K562 (cell line): ENCODE data around the gene PRKAR2B. TPM values are rescaled to one million over a fixed set of nuclear protein-coding genes. Genes with fewer than 3 reads are reported as not detected.

Source experiments
- CEBPB ChIP-seq: fragments of 450-650 bp; IDR thresholded peaks from 2 replicates; pipeline ENCODE4 v1.6.1; 2016; ENCODE audit warnings: missing genetic modification characterization, missing compliant biosample characterization
- ETV5 ChIP-seq: sonication (generic); formaldehyde crosslinking; IDR thresholded peaks from 2 replicates; pipeline ENCODE4 v1.4.0; 2020; ENCODE audit warnings: low read depth, mild to moderate bottlenecking, missing genetic modification reagents
- FOXK1 ChIP-seq: sonication (generic); formaldehyde crosslinking; IDR thresholded peaks from 2 replicates; pipeline ENCODE4 v1.8.0; 2022; ENCODE audit warnings: missing genetic modification reagents, mild to moderate bottlenecking, borderline replicate concordance
- GABPB1 ChIP-seq: sonication (generic); formaldehyde crosslinking; IDR thresholded peaks from 2 replicates; pipeline ENCODE4 v1.8.0; 2022; ENCODE audit warnings: mild to moderate bottlenecking, missing genetic modification reagents
- NBN ChIP-seq: fragments of 450-650 bp; IDR thresholded peaks from 2 replicates; pipeline ENCODE4 v1.6.1; 2016; ENCODE audit warnings: low read depth, mild to moderate bottlenecking
- PKNOX1 ChIP-seq: fragments of 450-650 bp; IDR thresholded peaks from 2 replicates; pipeline ENCODE4 v1.6.1; 2016
- SAP30 ChIP-seq: fragments of 200-600 bp; sonication (generic); IDR thresholded peaks from 2 replicates; pipeline ENCODE4 v1.6.1; 2012; ENCODE audit warnings: borderline replicate concordance, low read depth, mild to moderate bottlenecking, moderate library complexity, low read length, control low read depth, inconsistent platforms; ENCODE audit not compliant: insufficient read depth, poor library complexity, severe bottlenecking
- SIN3B ChIP-seq: fragments of 450-650 bp; IDR thresholded peaks from 2 replicates; pipeline ENCODE4 v1.6.1; 2017; ENCODE audit warnings: low read depth, mild to moderate bottlenecking, moderate library complexity
- SNIP1 ChIP-seq: fragments of 450-650 bp; IDR thresholded peaks from 2 replicates; pipeline ENCODE4 v1.7.1; 2017; ENCODE audit warnings: low read depth, mild to moderate bottlenecking
- SOX6 ChIP-seq: fragments of 450-650 bp; IDR thresholded peaks from 2 replicates; pipeline ENCODE4 v1.6.1; 2014; ENCODE audit warnings: mild to moderate bottlenecking
- TOE1 ChIP-seq, 2 experiments: fragments of 450-650 bp in 1 of 2; sonication (generic) in 1 of 2; formaldehyde crosslinking in 1 of 2; IDR thresholded peaks; 2 replicates each; pipeline versions ENCODE4 v1.7.1 to v1.8.0; 2016 to 2022; ENCODE audit warnings: borderline replicate concordance in 2 of 2, mild to moderate bottlenecking in 2 of 2, antibody characterized with exemption in 1 of 2, inconsistent platforms in 1 of 2, low read depth in 1 of 2, missing genetic modification reagents in 1 of 2, moderate library complexity in 1 of 2
- ZNF174 ChIP-seq: fragments of 250-450 bp; sonication (Bioruptor Pico); IDR thresholded peaks from 2 replicates; pipeline ENCODE4 v1.4.0; 2020; ENCODE audit warnings: mild to moderate bottlenecking
- ZNF347 ChIP-seq: fragments of 450-650 bp; formaldehyde crosslinking; IDR thresholded peaks from 2 replicates; pipeline ENCODE4 v1.4.0; 2020; ENCODE audit warnings: low read depth, mild to moderate bottlenecking, moderate library complexity
- ZNF766 ChIP-seq: fragments of 200-800 bp; sonication (Bioruptor generic); conservative IDR thresholded peaks from 2 replicates; pipeline ENCODE4 v1.6.1; 2016; ENCODE audit warnings: missing genetic modification characterization, missing compliant biosample characterization
- polyA plus RNA-seq, 8 experiments: library from polyadenylated mRNA; depleted of rRNA in 4 of 8; stranded (reverse) in 5 of 8; unstranded in 3 of 8; fragments of >200 nt; fragmentation: Nextera tagmentation in 2 of 8; fragmentation: Illumina TruSeq in 1 of 8; extraction: Ambion mirVana in 2 of 8; extraction: Trizol in 1 of 8; gene quantifications; 2 replicates each; pipeline versions ENCODE4 v1.2.1 to v1.2.3, GENCODE V29; 2011 to 2014; ENCODE audit warnings: inconsistent platforms in 1 of 8, missing spikeins in 1 of 8
- total RNA-seq, 7 experiments: library from RNA; depleted of rRNA in 6 of 7; stranded (reverse); fragments of >200 nt in 6 of 7; fragmentation: Illumina TruSeq in 2 of 7; extraction: Trizol in 2 of 7; gene quantifications; 2 replicates each; pipeline versions ENCODE4 v1.2.1 to v1.2.3, GENCODE V29; 2011 to 2021; ENCODE audit warnings: low replicate concordance in 1 of 7
- TF ChIP-seq, protein P1 (sequence below), 3 experiments: IDR thresholded peaks in 2 of 3; conservative IDR thresholded peaks in 1 of 3; 2 replicates each; pipeline ENCODE4 v1.5.1; 2011 to 2012; ENCODE audit warnings: low read length in 3 of 3, mild to moderate bottlenecking in 3 of 3, control low read depth in 2 of 3, improper control_type of control experiment in 1 of 3, inconsistent platforms in 1 of 3, low read depth in 1 of 3, mixed read lengths in 1 of 3, moderate library complexity in 1 of 3; ENCODE audit not compliant: insufficient read depth in 2 of 3

Gene PRKAR2B
- total and polyA plus RNA-seq, 9 of the 15 experiments (the other 6 are each of a cell fraction or from before 2014, with no cell fraction given), result 59.0 to 173 (median 129) TPM

- TF ChIP-seq ETV5 (CRISPR knock-in tag), result 0 out of 2 replicates have a peak, but pooled peaks have one; percentile 35
- 0 out of 2 replicates have a peak, but pooled peaks have one; percentile 90 for TF ChIP-seq NBN
- TF ChIP-seq FOXK1 (CRISPR knock-in tag), result no peak
- peak; percentile 93 for TF ChIP-seq PKNOX1
- no peak for TF ChIP-seq SIN3B
- TF ChIP-seq SAP30, result no peak
- peak; percentile 43; the same call in 1 of the 2 replicates for TF ChIP-seq TOE1 (IDR thresholded peaks at IDR 0.05; ENCODE audit: borderline replicate concordance)
- TF ChIP-seq TOE1 (CRISPR knock-in tag; IDR thresholded peaks at IDR 0.05; ENCODE audit: borderline replicate concordance, low read depth), result no peak
- TF ChIP-seq SNIP1, result 0 out of 2 replicates have a peak, but pooled peaks have one; percentile 25
- TF ChIP-seq ZNF174, result no peak
- TF ChIP-seq GABPB1 (CRISPR knock-in tag), result no peak
- TF ChIP-seq CEBPB (tag), result peak; percentile 85
- TF ChIP-seq, protein P1, sequence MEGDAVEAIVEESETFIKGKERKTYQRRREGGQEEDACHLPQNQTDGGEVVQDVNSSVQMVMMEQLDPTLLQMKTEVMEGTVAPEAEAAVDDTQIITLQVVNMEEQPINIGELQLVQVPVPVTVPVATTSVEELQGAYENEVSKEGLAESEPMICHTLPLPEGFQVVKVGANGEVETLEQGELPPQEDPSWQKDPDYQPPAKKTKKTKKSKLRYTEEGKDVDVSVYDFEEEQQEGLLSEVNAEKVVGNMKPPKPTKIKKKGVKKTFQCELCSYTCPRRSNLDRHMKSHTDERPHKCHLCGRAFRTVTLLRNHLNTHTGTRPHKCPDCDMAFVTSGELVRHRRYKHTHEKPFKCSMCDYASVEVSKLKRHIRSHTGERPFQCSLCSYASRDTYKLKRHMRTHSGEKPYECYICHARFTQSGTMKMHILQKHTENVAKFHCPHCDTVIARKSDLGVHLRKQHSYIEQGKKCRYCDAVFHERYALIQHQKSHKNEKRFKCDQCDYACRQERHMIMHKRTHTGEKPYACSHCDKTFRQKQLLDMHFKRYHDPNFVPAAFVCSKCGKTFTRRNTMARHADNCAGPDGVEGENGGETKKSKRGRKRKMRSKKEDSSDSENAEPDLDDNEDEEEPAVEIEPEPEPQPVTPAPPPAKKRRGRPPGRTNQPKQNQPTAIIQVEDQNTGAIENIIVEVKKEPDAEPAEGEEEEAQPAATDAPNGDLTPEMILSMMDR (IDR thresholded peaks at IDR 0.05 in 2 of 3, conservative IDR thresholded peaks at IDR 0.05 in 1 of 3; ENCODE audit: insufficient read depth in 2 of 3, low read depth in 1 of 3, low read length in 3 of 3), result no peak
- 0 out of 2 replicates have a peak, but pooled peaks have one; percentile 22 for TF ChIP-seq ZNF766 (CRISPR knock-in tag)
- TF ChIP-seq ZNF347 (CRISPR knock-in tag), result no peak
- TF ChIP-seq SOX6, result peak; percentile 96
These were observed 18.9 kb upstream of the PRKAR2B start (continued) for GRCh38 chr7:107025449-107026103.
